Bronchus fibroblast of lung (primary cell): Measurements from ENCODE around the gene USP22. TPM values are rescaled to one million over a fixed set of nuclear protein-coding genes. Genes with fewer than 3 reads are reported as not detected.

Experiments used
- total RNA-seq: library from RNA; depleted of rRNA; stranded (reverse); fragments of >200 nt; gene quantifications from 2 replicates; pipeline ENCODE4 v1.2.3, GENCODE V29; 2015

The USP22 gene
- 148 and 168 TPM in 2 replicates for total RNA-seq

DNA sequence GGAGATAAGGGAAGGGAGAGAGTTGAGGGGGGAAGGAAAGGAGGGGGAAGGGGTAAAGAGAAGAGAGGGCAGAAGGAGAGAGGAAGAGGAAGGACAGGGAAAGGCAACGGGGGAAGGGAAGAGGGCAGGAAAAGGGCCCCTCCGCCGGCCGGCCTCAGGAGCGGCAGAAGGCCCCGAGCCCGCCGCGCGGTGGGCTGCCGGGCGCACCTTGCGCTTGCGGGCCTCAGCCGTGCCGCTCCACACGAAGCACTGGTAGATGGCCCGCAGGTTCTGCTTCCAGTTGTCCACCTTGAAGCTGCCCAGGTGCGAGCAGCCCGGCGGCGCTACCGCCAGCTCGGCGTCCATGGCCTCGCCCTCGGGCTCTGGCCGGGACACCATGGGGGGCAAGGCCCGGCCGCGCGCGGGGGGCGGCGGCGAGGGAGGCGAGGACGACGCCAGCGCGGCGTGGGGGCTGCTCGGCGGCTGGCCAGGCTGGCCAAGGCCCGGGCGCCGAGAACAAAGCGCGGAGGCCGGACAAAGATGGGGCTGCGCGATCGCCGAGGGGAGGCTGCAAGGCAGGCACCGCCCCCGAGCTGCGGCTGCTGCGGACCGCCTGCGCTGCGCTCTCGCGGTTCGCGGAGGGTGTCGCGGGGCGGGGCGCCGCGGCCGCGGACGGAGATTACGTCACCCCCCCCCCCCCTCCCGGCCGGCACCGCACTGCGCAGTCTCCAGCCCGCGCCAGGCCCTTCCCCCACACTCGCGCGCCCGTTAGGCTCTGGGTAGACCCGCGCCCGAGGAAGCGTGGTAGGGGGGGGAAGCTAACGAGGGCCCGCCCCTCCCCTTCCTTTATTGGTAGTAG, at the start of gene USP22:
Gene USP22, minus strand, starts transcription at position 554 of the 838 bp plus-strand sequence. Its CDS starts 176 bp downstream, at position 378.

Other genes starting within 250 kb of the USP22 start
- gene DHRS7B, start 84.0 kb upstream of the USP22 start, total RNA-seq, result 12.3 and 19.8 TPM in 2 replicates
- gene TMEM11, start 171.2 kb upstream of the USP22 start, total RNA-seq, result 35.1 and 38.1 TPM in 2 replicates
- gene NATD1, start 210.4 kb upstream of the USP22 start, total RNA-seq, result 3.2 and 3.6 TPM in 2 replicates
- gene MAP2K3, start 241.7 kb upstream of the USP22 start, total RNA-seq, result 14.3 and 16.2 TPM in 2 replicates